Measurements from ENCODE around the gene DOCK2. TPM values are rescaled to one million over a fixed set of nuclear protein-coding genes. Genes with fewer than 3 reads are reported as not detected.

DOCK2 gene
- total and polyA plus RNA-seq, 9 of the 15 experiments (the other 6 are each of a cell fraction or from before 2014, with no cell fraction given) = 4.5 to 42.6 (median 20.5) TPM

- H3K27me3 ChIP-seq (ENCODE audit: control insufficient read depth in 2 of 2, insufficient read depth in 2 of 2, low read length in 2 of 2) = no peaks in the 10 kb centered on the region
- FAIRE-seq (no peak), DNase-seq (ENCODE audit: extremely low read depth in 1 of 4, low spot score in 3 of 4) (no peak), ATAC-seq (no peak)
- H3K9me1 ChIP-seq (ENCODE audit: control insufficient read depth, insufficient read depth, low read length) = no peaks in the 10 kb centered on the region
- H3K4me2 ChIP-seq (ENCODE audit: insufficient read depth, low read length) = no peak overlapping the region
- no peak overlapping the region for H3K4me3 ChIP-seq
- no peaks in the 10 kb centered on the region for H3K36me3 ChIP-seq (ENCODE audit: control insufficient read depth, insufficient read depth, low read length)
- H3K79me2 ChIP-seq (ENCODE audit: control insufficient read depth, insufficient read depth, low read length) = no peaks in the 10 kb centered on the region
- WGBS (ENCODE audit: insufficient coverage, low coverage, missing lambda C conversion rate) = 22% methylated on average over 3 of the region's 3 CpGs
- no peaks in the 10 kb centered on the region for H3K9me3 ChIP-seq (replicated peaks; ENCODE audit: control insufficient read depth, insufficient read depth, low read depth, low read length)
- no peak overlapping the region for H2AFZ ChIP-seq (ENCODE audit: low read depth, low read length)
- H3K27ac ChIP-seq (ENCODE audit: extremely low read depth, low read depth, low read length) = no peak overlapping the region
- H3K4me1 ChIP-seq (replicated peaks in 1 of 2; ENCODE audit: control insufficient read depth in 2 of 2, insufficient read depth in 2 of 2, low read length in 2 of 2) = no peaks in the 10 kb centered on the region
- in situ Hi-C loops (cut with MboI) = no loop called here
- intact Hi-C loops (cut with micrococcal nuclease) = no loop called here
- H3K9ac ChIP-seq (ENCODE audit: insufficient read depth in 1 of 2, low read depth in 2 of 2, low read length in 2 of 2) = no peak overlapping the region
- no peaks in the 10 kb centered on the region for H4K20me1 ChIP-seq (replicated peaks; ENCODE audit: control insufficient read depth, insufficient read depth, low read length)
- CTCF ChIA-PET (ENCODE audit: low intra/inter-chr PET ratio) = no interaction called here
- no peak for TF ChIP-seq ZC3H4 (CRISPR knock-in tag; IDR thresholded peaks at IDR 0.05; ENCODE audit: borderline replicate concordance)
- no peak for TF ChIP-seq MAFF (IDR thresholded peaks at IDR 0.05; ENCODE audit: low read length)
- TF ChIP-seq ZNF174 (CRISPR knock-in tag; IDR thresholded peaks at IDR 0.05) = no peak
- TF ChIP-seq SIN3A (IDR thresholded peaks at IDR 0.05; ENCODE audit: borderline replicate concordance in 2 of 2, control insufficient read depth in 1 of 2, low read depth in 2 of 2, low read length in 2 of 2) = no peak
- TF ChIP-seq HMGXB4 (CRISPR knock-in tag; IDR thresholded peaks at IDR 0.05) = no peak
- no peak for TF ChIP-seq CBX5 (IDR thresholded peaks at IDR 0.05; ENCODE audit: borderline replicate concordance, low read depth)
- TF ChIP-seq ZBTB9 (CRISPR knock-in tag; IDR thresholded peaks at IDR 0.05) = no peak
- TF ChIP-seq SOX6 (IDR thresholded peaks at IDR 0.05) = no peak
- no peak for TF ChIP-seq NELFE (IDR thresholded peaks at IDR 0.05; ENCODE audit: insufficient read depth, insufficient read length)
- no peak for TF ChIP-seq CCAR2 (IDR thresholded peaks at IDR 0.05; ENCODE audit: low read depth, low read length)
- no peak for TF ChIP-seq DACH1 (IDR thresholded peaks at IDR 0.05; ENCODE audit: partially characterized antibody)
- TF ChIP-seq SMARCA4 (IDR thresholded peaks at IDR 0.05) = no peak
- TF ChIP-seq DPF2 (IDR thresholded peaks at IDR 0.05) = no peak
- no peak for TF ChIP-seq CCNT2 (IDR thresholded peaks at IDR 0.05; ENCODE audit: borderline replicate concordance, extremely low read depth, insufficient read length, low read depth, low read length)
- BruUV-seq (replicated peaks) = no TSS peak
- POLR2A ChIA-PET = no interaction called here
These were observed 177.0 kb downstream of the DOCK2 start for GRCh38 chr5:169814045-169814444.

Data from K562 (cell line).